ENCODE data around the gene ZNF397. TPM values are rescaled to one million over a fixed set of nuclear protein-coding genes. Genes with fewer than 3 reads are reported as not detected.

ZNF397 gene
- total RNA-seq, 1 experiment from 2014 or later: 35.3 TPM

DNA sequence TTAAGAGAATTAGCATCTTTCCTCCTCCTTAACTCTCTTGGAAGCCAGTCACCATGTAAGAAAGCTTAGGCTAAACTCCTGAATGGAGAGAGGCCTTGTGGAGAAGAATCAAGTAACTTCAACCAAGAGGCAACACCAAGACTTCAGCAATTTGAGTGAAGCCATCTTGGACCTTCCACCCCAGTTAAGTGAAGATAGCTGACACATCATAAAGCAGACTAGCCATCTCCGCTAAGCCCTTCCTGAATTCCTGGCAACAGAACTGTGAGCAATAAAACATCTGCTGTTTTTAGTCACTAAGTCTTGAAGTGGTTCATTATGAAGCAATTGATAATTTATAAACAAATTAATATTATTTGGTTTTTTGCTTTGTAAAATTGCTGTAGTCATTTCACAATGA is 1.5 kb upstream of the ZNF397 start:
- Histone ChIP-seq H3K4ac (ENCODE audit: low read depth, low read length) (no peak overlapping the region), H3K4me1 (ENCODE audit: insufficient read depth, low read length) (no peaks in the 10 kb centered on the region), H3K4me2 (ENCODE audit: insufficient read depth, insufficient read length, low read length) (no peak overlapping the region), H3K27ac (ENCODE audit: insufficient read length, low read depth, low read length) (no peak overlapping the region), H2BK5ac (ENCODE audit: insufficient read length, low read length) (no peak overlapping the region), H3T11ph (ENCODE audit: low read length) (no peak overlapping the region), H3K56ac (ENCODE audit: insufficient read length, low read depth, low read length) (no peak overlapping the region), H3K14ac (ENCODE audit: insufficient read depth, low read length) (no peak overlapping the region), H3K79me1 (ENCODE audit: insufficient read depth, low read depth, low read length, poor library complexity, severe bottlenecking) (peaks cover 3% of the 10 kb centered on the region), H3K9ac (ENCODE audit: extremely low read depth, insufficient read length, low read length) (no peak overlapping the region), H3K23ac (ENCODE audit: insufficient read length, low read depth, low read length) (no peak overlapping the region), H4K8ac (replicated peaks; ENCODE audit: insufficient read length, low read depth, low read length) (no peak overlapping the region), H4K91ac (ENCODE audit: insufficient read length, low read depth, low read length) (no peak overlapping the region), H3K23me2 (ENCODE audit: insufficient read length, low read depth, low read length, poor library complexity, severe bottlenecking) (peaks cover 3% of the 10 kb centered on the region), H4K5ac (ENCODE audit: insufficient read length, low read depth, low read length) (no peak overlapping the region), H3K18ac (ENCODE audit: insufficient read length, low read depth, low read length) (no peak overlapping the region), H2BK120ac (ENCODE audit: low read depth, low read length, poor library complexity, severe bottlenecking) (no peak overlapping the region), H2AK5ac (ENCODE audit: insufficient read length, low read length) (no peak overlapping the region), H3K79me2 (ENCODE audit: insufficient read depth, low read length) (peaks cover 4% of the 10 kb centered on the region; the same call in 1 of the 2 replicates), H2BK12ac (ENCODE audit: insufficient read length, low read depth, low read length) (no peak overlapping the region), H3K9me3 (ENCODE audit: control insufficient read depth, low read depth, low read length) (no peaks in the 10 kb centered on the region), H4K20me1 (ENCODE audit: control insufficient read depth, insufficient read depth, insufficient read length) (no peaks in the 10 kb centered on the region), H2BK20ac (ENCODE audit: low read depth, low read length, poor library complexity, severe bottlenecking) (no peak overlapping the region), H3K27me3 (ENCODE audit: insufficient read depth, low read length) (no peaks in the 10 kb centered on the region), H2AFZ (ENCODE audit: low read length) (no peak overlapping the region), H2BK15ac (ENCODE audit: low read depth, low read length) (no peak overlapping the region)
- no peaks in the 10 kb centered on the region for H3K27me3 Mint-ChIP-seq (ENCODE audit: low read depth)
- no peak for DNase-seq
- no CpG with 5 or more reads among the region's 1 CpG for WGBS (ENCODE audit: extremely low coverage, insufficient read length, low lambda C conversion rate)
- H3K27ac Mint-ChIP-seq: 0 out of 7 replicates have a peak overlapping the region, but pooled peaks of 1 of the 3 experiments have one; percentile 34
- TF ChIP-seq, protein P1, sequence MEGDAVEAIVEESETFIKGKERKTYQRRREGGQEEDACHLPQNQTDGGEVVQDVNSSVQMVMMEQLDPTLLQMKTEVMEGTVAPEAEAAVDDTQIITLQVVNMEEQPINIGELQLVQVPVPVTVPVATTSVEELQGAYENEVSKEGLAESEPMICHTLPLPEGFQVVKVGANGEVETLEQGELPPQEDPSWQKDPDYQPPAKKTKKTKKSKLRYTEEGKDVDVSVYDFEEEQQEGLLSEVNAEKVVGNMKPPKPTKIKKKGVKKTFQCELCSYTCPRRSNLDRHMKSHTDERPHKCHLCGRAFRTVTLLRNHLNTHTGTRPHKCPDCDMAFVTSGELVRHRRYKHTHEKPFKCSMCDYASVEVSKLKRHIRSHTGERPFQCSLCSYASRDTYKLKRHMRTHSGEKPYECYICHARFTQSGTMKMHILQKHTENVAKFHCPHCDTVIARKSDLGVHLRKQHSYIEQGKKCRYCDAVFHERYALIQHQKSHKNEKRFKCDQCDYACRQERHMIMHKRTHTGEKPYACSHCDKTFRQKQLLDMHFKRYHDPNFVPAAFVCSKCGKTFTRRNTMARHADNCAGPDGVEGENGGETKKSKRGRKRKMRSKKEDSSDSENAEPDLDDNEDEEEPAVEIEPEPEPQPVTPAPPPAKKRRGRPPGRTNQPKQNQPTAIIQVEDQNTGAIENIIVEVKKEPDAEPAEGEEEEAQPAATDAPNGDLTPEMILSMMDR (conservative IDR thresholded peaks at IDR 0.05): no peak
- H3K4me3 Mint-ChIP-seq: no peak overlapping the region
- no peaks in the 10 kb centered on the region for H3K9me3 Mint-ChIP-seq
- H3K4me1 Mint-ChIP-seq: peaks cover 6 to 13% of the 10 kb centered on the region in 2 experiments
- H3K36me3 Mint-ChIP-seq (ENCODE audit: insufficient read depth in 1 of 3, low read depth in 3 of 3): peaks cover 19 to 21% (median 21%) of the 10 kb centered on the region in 3 experiments

Measured in H9 (cell line).